Lower leg skin (tissue), 4 donors: ENCODE measurements around the gene PCED1B. TPM values are rescaled to one million over a fixed set of nuclear protein-coding genes. Genes with fewer than 3 reads are reported as not detected.

ENCODE experiments used
- DNase-seq, 2 donors: peaks; one replicate each; pipeline ENCODE4 v3.0.0-alpha.2; 2019; ENCODE audit warnings: low spot score in 2 of 2
- H3K4me3 ChIP-seq: fragments of 200-600 bp; sonication (generic); 2 replicates; pipeline ENCODE4 v1.5.1; 2017; ENCODE audit warnings: mild to moderate bottlenecking, low read depth; ENCODE audit not compliant: poor library complexity, severe bottlenecking
- POLR2A ChIP-seq, 2 donors: fragments of 450-650 bp; IDR thresholded peaks; one replicate each; pipeline ENCODE4 v1.6.1; 2016 to 2017; ENCODE audit warnings: antibody characterized with exemption in 2 of 2, mild to moderate bottlenecking in 1 of 2, moderate library complexity in 1 of 2
- WGBS, 2 donors: methylation state at CpG; one replicate each; pipeline ENCODE4 v1.1.5; 2018; 5-methylcytosine and 5-hydroxymethylcytosine counted together
- intact Hi-C: fragments of 100-400 bp; cut with DNase I; formaldehyde crosslinking; loops from one replicate; pipeline ENCODE4 v1.15.0; 2023; ENCODE audit warnings: low total_unique reads
- total RNA-seq, 4 donors: library from RNA; depleted of rRNA; stranded (reverse); fragments of >200 nt; gene quantifications; one replicate each; pipeline ENCODE4 v1.1.0, GENCODE V29; 2016
- TF ChIP-seq, protein P1 (sequence below), 3 donors: fragments of 450-650 bp; IDR thresholded peaks; one replicate each; pipeline ENCODE4 v1.5.1; 2016; ENCODE audit warnings: antibody characterized with exemption in 3 of 3, mild to moderate bottlenecking in 3 of 3, moderate library complexity in 2 of 3

Gene PCED1B
- total RNA-seq, 4 donors from 2014 or later, result 0.23 to 3.0 (median 0.73) TPM

DNA sequence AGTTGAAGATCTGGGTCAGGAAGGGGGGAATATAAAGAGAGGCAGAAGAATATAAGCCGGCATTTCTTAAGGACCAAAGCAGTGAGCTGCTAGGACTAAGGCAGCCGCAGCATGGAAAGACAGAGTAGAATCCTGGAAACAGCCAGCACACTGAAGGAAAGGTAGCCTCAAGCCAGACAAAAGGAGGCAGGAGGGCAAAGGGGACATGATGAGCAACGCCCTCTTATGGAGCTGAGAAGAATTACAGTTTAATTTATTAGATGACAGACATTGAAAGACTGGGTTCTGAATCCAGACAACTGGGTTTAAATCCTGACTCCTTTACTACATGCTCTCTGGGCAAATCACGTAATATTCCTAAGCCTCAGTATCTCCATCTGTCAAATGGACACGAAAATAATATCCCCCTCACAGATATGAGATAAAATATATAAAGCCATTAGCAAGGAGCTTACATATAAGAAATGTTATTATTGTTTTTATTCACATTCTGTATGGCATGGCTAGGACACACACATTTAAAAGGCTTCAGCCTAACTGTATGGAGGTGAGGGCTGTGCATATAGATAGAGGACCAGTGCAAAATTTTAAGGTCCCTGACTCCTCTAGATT, 8.1 kb upstream of the PCED1B start:
- no peak for DNase-seq
- no peak overlapping the region for H3K4me3 ChIP-seq
- intact Hi-C loops, result no loop called here
- TF ChIP-seq POLR2A (IDR thresholded peaks at IDR 0.05), result no peak
- TF ChIP-seq, protein P1, sequence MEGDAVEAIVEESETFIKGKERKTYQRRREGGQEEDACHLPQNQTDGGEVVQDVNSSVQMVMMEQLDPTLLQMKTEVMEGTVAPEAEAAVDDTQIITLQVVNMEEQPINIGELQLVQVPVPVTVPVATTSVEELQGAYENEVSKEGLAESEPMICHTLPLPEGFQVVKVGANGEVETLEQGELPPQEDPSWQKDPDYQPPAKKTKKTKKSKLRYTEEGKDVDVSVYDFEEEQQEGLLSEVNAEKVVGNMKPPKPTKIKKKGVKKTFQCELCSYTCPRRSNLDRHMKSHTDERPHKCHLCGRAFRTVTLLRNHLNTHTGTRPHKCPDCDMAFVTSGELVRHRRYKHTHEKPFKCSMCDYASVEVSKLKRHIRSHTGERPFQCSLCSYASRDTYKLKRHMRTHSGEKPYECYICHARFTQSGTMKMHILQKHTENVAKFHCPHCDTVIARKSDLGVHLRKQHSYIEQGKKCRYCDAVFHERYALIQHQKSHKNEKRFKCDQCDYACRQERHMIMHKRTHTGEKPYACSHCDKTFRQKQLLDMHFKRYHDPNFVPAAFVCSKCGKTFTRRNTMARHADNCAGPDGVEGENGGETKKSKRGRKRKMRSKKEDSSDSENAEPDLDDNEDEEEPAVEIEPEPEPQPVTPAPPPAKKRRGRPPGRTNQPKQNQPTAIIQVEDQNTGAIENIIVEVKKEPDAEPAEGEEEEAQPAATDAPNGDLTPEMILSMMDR (IDR thresholded peaks at IDR 0.05), result no peak
- 62 to 67% methylated on average over 5 of the region's 5 CpGs for WGBS, 2 donors

DNA sequence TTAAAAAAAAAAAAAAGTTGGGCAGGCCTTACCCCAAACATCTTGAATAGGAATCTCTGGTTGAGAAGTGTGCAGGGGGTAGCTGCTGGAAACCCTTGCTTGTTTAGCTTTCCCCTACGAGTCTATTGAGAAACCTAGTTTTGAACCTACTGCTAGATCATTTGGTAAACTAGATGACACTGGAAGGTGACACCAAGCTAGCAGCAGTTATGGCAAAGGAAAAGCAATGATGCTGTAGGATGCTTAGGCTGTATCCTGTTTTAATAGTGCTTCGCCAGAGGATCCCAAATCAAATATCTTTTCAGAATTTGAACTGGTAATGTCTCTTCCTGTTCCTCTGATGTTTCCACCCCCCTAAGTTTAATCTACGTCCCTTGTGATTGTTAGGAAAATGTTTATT, 5.5 kb upstream of the PCED1B start:
- WGBS, 2 donors, result 89 to 90% methylated on average over 3 of the region's 3 CpGs
- H3K4me3 ChIP-seq, result no peak overlapping the region
- no peak for DNase-seq
- intact Hi-C loops, result no loop called here
- no peak for TF ChIP-seq POLR2A (IDR thresholded peaks at IDR 0.05)
- TF ChIP-seq, protein P1 (IDR thresholded peaks at IDR 0.05), result no peak

DNA sequence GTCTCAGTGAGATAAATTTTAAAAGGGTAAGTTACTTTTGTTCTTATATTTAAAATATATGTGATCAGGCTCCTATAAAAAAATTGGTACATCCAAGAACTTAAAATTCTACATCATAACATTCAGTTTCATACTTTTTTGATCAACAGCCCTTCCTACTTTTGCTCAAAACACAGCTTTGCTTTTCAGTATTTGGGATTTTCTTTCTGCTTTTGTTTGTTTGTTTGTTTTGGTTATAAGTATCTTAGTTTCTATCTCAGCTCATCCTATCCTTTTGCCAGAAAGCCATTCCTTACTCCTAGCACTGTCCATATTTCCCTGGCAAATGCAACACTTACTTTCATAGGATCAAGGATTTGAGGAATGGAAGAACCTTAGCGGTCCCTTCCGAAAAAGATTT, 4.7 kb upstream of the PCED1B start:
- TF ChIP-seq, protein P1 (IDR thresholded peaks at IDR 0.05), result no peak
- no peak for TF ChIP-seq POLR2A (IDR thresholded peaks at IDR 0.05)
- 87 to 94% methylated on average over 2 of the region's 2 CpGs for WGBS, 2 donors
- no peak overlapping the region for H3K4me3 ChIP-seq
- DNase-seq, result no peak
- intact Hi-C loops, result no loop called here

DNA sequence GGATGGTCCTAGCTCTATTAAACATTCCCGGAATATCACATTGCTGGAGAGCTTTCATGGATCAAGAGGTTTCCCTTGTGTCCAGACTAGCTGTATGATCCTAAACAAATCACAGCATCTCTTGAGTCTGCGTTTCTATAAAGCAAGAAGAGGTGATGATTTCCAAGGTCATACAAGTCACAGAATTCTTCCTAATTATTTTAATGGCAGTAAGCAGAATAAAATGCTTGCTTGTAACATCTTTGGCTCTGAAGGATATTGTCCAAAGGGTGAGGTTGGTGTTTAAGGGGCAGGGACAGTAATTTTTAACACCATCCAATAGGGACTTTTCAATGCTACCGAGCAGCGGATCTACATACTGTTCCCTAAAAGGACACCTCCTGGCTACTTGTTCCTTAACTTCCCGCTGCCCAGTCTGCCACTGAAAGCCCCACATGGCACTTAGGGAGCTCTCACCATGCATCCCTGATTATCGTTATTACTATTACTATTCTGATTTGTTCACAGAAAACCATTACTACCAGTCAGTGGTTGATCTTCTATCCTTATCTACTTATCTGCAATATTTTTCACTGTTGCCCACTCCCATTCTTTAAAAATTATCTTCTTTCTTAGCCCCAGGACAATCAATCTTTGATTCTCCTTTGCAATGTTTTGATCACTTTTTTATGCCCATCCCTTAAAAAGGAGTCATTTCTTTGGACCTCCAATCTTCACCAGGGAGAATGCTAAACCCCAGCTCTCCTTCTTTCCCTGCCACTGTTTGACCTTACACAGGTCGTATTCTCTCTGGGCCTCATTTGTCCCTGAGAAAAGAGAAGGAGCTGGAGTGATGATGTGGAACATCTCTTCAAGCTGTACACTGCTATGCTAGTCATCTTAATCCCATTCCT, 4.0 kb upstream of the PCED1B start:
- no peak for DNase-seq
- WGBS, 2 donors, result 88 to 95% methylated on average over 7 of the region's 7 CpGs
- intact Hi-C loops, result no loop called here
- H3K4me3 ChIP-seq, result no peak overlapping the region
- TF ChIP-seq, protein P1 (IDR thresholded peaks at IDR 0.05), result no peak
- TF ChIP-seq POLR2A (IDR thresholded peaks at IDR 0.05), result no peak

DNA sequence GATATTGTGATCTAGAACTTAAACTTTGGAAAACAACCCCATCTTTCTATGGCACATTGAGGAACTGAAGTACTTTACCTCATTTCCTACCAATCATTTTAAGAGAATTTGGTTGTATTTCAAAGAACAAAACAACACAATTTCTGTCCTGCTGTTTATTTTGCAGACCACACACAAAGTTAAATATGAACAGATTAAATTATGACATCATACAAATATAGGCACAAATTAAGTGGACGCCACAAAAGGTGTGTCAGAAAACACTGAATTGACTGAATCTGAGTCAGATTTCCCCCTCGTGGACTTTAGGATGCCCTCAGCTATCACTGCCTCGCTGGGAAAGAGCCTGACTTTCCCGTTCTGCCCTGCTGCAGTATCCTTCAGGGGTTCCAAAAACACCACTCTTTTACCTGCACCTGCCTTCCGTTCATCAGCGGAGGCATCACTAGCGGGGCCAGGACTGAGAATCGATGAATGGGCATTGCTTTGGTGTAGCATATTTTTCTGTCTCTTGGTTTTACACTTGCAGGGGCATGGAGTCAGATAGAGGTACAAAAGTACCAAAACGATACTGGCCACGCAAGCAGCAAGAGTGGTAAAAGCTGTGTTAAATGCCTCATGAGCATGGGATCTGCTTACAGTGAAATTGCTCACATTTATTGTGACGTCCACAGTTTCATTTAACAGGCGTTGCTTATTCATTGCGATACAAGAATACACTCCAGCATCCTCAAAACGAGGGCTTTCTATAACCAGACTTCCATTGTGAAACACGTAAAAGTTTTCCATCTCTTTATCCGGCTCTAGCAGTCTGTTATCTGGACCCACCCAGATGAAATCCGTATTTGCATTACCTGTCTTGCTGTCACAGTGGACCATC, 2.0 kb upstream of the PCED1B start:
- intact Hi-C loops, result no loop called here
- TF ChIP-seq POLR2A (IDR thresholded peaks at IDR 0.05), result no peak
- TF ChIP-seq, protein P1 (IDR thresholded peaks at IDR 0.05), result no peak
- DNase-seq, result no peak
- 90 to 92% methylated on average over 17 of the region's 17 CpGs for WGBS, 2 donors
- no peak overlapping the region for H3K4me3 ChIP-seq
